ENCODE results near the gene SLC48A1.

Gene SLC48A1

DNA sequence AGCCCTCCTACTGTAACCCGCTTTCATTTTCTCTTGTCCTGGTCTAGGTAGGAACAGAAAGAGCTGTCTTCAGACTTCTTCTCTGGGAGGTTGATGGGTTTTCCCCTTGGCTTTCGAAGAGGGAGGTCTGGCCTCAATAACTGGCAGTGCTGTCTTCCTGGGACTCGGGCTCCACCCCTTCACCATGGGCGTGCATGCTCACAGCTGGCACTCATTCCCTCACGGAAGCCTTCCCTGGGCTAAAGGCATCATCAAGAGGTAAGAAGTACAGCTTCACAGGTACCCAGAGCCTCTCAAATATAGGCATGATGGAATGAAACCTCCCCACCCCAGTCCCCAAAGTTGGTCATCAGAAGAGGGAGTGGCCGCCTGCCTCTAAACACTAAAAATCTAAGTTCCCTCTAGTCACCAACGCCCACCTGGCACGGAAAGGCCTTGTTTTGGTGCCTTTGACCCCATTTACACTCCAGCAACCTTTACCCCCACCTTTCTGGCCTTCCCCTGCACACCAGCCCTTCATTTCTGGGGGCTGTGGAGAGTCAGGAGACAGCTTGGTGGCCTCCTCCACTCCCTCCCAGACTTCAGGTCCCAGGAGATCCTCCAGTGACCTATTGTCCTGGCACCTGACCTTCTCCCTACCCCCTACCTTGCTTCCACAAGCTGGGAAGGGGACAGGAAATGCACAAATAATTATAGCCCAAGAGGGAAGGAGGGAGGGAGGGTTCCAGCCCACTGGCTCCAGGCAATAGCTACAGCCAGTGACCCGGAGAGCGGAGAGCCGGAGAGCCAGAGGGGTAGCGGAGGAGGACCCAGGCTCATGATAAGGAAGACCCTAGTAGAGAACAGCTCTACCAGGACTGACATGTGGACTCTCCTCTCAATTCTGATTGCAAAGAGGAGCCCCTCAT is 17.1 kb upstream of the SLC48A1 start:
- H3K4me3 ChIP-seq (ENCODE audit: control insufficient read depth, low read depth, low read length), result no peak overlapping the region
- DNase-seq (ENCODE audit: low read depth), result no peak
- TF ChIP-seq, protein P1, sequence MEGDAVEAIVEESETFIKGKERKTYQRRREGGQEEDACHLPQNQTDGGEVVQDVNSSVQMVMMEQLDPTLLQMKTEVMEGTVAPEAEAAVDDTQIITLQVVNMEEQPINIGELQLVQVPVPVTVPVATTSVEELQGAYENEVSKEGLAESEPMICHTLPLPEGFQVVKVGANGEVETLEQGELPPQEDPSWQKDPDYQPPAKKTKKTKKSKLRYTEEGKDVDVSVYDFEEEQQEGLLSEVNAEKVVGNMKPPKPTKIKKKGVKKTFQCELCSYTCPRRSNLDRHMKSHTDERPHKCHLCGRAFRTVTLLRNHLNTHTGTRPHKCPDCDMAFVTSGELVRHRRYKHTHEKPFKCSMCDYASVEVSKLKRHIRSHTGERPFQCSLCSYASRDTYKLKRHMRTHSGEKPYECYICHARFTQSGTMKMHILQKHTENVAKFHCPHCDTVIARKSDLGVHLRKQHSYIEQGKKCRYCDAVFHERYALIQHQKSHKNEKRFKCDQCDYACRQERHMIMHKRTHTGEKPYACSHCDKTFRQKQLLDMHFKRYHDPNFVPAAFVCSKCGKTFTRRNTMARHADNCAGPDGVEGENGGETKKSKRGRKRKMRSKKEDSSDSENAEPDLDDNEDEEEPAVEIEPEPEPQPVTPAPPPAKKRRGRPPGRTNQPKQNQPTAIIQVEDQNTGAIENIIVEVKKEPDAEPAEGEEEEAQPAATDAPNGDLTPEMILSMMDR (conservative IDR thresholded peaks at IDR 0.05; ENCODE audit: control insufficient read depth, insufficient read depth, low read depth, low read length), result no peak

DNA sequence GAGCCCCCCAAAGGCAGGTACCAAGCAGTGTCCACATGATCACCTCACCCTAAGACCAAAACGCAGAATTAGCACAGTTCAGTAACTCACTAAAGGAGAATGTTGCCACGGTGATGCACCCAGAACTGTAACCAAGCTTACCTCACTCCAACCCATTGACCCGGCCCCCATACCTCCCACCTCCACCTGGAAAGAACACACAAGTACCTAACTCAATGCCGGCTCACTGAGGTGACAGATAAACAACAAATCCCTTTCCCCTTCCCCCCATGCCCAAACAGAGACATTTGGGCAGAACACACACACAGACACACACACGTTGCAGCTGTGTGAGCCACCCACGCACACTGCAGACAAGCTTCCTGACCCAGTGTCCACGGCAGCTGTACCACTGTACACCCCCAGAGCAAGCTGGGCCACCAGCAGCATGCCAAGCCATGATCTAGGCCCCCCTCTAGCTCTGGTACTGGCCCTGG is 15.6 kb upstream of the SLC48A1 start:
- TF ChIP-seq, protein P1 (conservative IDR thresholded peaks at IDR 0.05; ENCODE audit: control insufficient read depth, insufficient read depth, low read depth, low read length), result no peak
- no peak for DNase-seq (ENCODE audit: low read depth)
- H3K4me3 ChIP-seq (ENCODE audit: control insufficient read depth, low read depth, low read length), result no peak overlapping the region

- DNase-seq (ENCODE audit: low read depth), result no peak
- H3K4me3 ChIP-seq (ENCODE audit: control insufficient read depth, low read depth, low read length), result peak overlapping the region; percentile 62
- TF ChIP-seq, protein P1 (conservative IDR thresholded peaks at IDR 0.05; ENCODE audit: control insufficient read depth, insufficient read depth, low read depth, low read length), result no peak
Measured at GRCh38 chr12:47757840-47758583, 15.0 kb upstream of the SLC48A1 start.

DNA sequence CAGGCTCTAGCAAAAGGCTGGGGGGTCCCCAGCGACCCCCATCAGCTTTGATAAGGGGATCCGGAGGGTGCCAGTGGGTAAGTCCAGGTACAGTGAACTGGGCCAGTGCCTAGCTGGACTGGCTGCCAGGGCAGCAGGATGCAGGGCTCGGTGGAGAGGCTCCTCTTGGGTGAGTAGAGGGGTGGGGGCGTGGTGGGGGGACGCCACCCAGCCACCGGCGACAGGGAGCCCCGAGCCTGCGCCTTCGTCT is 14.5 kb upstream of the SLC48A1 start:
- no peak for DNase-seq (ENCODE audit: low read depth)
- TF ChIP-seq, protein P1 (conservative IDR thresholded peaks at IDR 0.05; ENCODE audit: control insufficient read depth, insufficient read depth, low read depth, low read length), result no peak
- peak overlapping the region; percentile 62 for H3K4me3 ChIP-seq (ENCODE audit: control insufficient read depth, low read depth, low read length)

- peak; percentile 71 for DNase-seq (ENCODE audit: low read depth)
- TF ChIP-seq, protein P1 (conservative IDR thresholded peaks at IDR 0.05; ENCODE audit: control insufficient read depth, insufficient read depth, low read depth, low read length), result peak; percentile 43
- H3K4me3 ChIP-seq (ENCODE audit: control insufficient read depth, low read depth, low read length), result peak within 1 kb of the TSS; percentile 62
Measured at GRCh38 chr12:47758834-47759690, 14.0 kb upstream of the SLC48A1 start, which contains the start of gene RAPGEF3. Gene RAPGEF3 (minus strand): TSS chr12:47758880. CDS start chr12:47758556, 324 bp downstream.

- TF ChIP-seq, protein P1 (conservative IDR thresholded peaks at IDR 0.05; ENCODE audit: control insufficient read depth, insufficient read depth, low read depth, low read length), result no peak
- H3K4me3 ChIP-seq (ENCODE audit: control insufficient read depth, low read depth, low read length), result no peak overlapping the region
- DNase-seq (ENCODE audit: low read depth), result no peak
Measured at GRCh38 chr12:47762850-47763465, 10.1 kb upstream of the SLC48A1 start.

All from fibroblast of mammary gland (primary cell).